ENCODE measurements around the gene RCHY1. TPM values are rescaled to one million over a fixed set of nuclear protein-coding genes. Genes with fewer than 3 reads are reported as not detected.

RCHY1 gene
- total RNA-seq (10 to 100 TPM; 33.6 to 37.0 TPM), total RNA-seq (24.6 to 75.4 (median 44.4) reads per million in 172 experiments)
- 24.4 TPM for polyA plus RNA-seq (2013, experiment 1 of 2)
- polyA plus RNA-seq (2013, experiment 2 of 2), result 38.2 TPM

GRCh38 chr4:75514131-75514948, at the start of gene RCHY1, which contains the start of gene THAP6:
Gene RCHY1 (minus strand): TSS chr4:75514403. CDS start chr4:75514286, 117 bp downstream.
Gene THAP6 (plus strand): TSS chr4:75514473. CDS start chr4:75515453, 980 bp downstream.
- H3K27me3 ChIP-seq (ENCODE audit: control insufficient read depth in 1 of 2, insufficient read depth in 2 of 2, low read length in 2 of 2), result no peaks in the 10 kb centered on the region
- TF ChIP-seq CTCF (IDR thresholded peaks at IDR 0.05), result no peak
- ChIA-PET POLR2A (interaction anchor here (0.7 to 3.6 kb wide), 23 partner anchors 8 to 1562 kb away, joined by 3 to 46 read pairs (median 4); partner anchors contain the start of genes CDKL2, G3BP2, NAAA and NUP54), CTCF (interaction anchor here (1.0 to 2.7 kb wide), 5 partner anchors 14 to 232 kb away, joined by 3 to 8 read pairs (median 3); partner anchors contain the start of gene USO1)
- H3K9me3 Mint-ChIP-seq, result no peaks in the 10 kb centered on the region
- no peak within 1 kb of the TSS for H3K4me3 Mint-ChIP-seq
- H3K9me3 ChIP-seq (ENCODE audit: control insufficient read depth in 1 of 2, insufficient read depth in 1 of 2, low read length in 2 of 2), result no peaks in the 10 kb centered on the region
- peaks cover 64% of the 10 kb centered on the region for H3K36me3 Mint-ChIP-seq (ENCODE audit: low read depth)
- peaks cover 40% of the 10 kb centered on the region for H3K4me1 Mint-ChIP-seq (ENCODE audit: low read depth)
- H3K27me3 Mint-ChIP-seq, result no peaks in the 10 kb centered on the region
- H3K27ac ChIP-seq (ENCODE audit: low read depth in 1 of 2, low read length in 2 of 2), result peak within 1 kb of the TSS; percentile 94 to 97
- H3K36me3 ChIP-seq (ENCODE audit: insufficient read depth, low read length), result peaks cover 31% of the 10 kb centered on the region
- H3K27ac Mint-ChIP-seq, result no peak within 1 kb of the TSS
- intact Hi-C loops (cut with DNase I, micrococcal nuclease), result loop anchor here (1.0 to 10.0 kb wide), 8 partner anchors 158 to 1640 kb away; partner anchors contain the start of genes G3BP2 (in 2 of the 2), CCNG2 (in 1 of the 2), NAAA (in 1 of the 2) and NUP54 (in 1 of the 2)
- ATAC-seq (ENCODE audit: poor library complexity), result peak; percentile 86
- peak; percentile 84 to 97 (median 88) for DNase-seq
- H3K4me1 ChIP-seq (ENCODE audit: insufficient read depth, low read length), result peaks cover 21% of the 10 kb centered on the region
- H3K4me3 ChIP-seq (ENCODE audit: low read length), result peak within 1 kb of the TSS; percentile 77

GRCh38 chr4:75561789-75562188, 47.6 kb upstream of the RCHY1 start:
- H3K27ac Mint-ChIP-seq, result no peak overlapping the region
- POLR2A ChIA-PET, result no interaction called here

More at GRCh38 chr4:75561789-75562188, 47.6 kb upstream of the RCHY1 start:
- H3K4me3 Mint-ChIP-seq, result no peak overlapping the region
- Histone ChIP-seq H3K4me1 (ENCODE audit: insufficient read depth, low read length) (no peaks in the 10 kb centered on the region), H3K9me3 (ENCODE audit: control insufficient read depth in 1 of 2, insufficient read depth in 1 of 2, low read length in 2 of 2) (no peaks in the 10 kb centered on the region), H3K36me3 (ENCODE audit: insufficient read depth, low read length) (no peaks in the 10 kb centered on the region), H3K27me3 (ENCODE audit: control insufficient read depth in 1 of 2, insufficient read depth in 2 of 2, low read length in 2 of 2) (no peaks in the 10 kb centered on the region), H3K4me3 (ENCODE audit: low read length) (no peak overlapping the region), H3K27ac (ENCODE audit: low read depth in 1 of 2, low read length in 2 of 2) (no peak overlapping the region)
- H3K27me3 Mint-ChIP-seq, result peaks cover 11% of the 10 kb centered on the region
- TF ChIP-seq CTCF (IDR thresholded peaks at IDR 0.05), result no peak
- CTCF ChIA-PET, result interaction anchor here (0.6 kb wide), 1 partner anchor 16 kb away, joined by 3 read pairs; no protein-coding TSS in a partner anchor
- H3K4me1 Mint-ChIP-seq (ENCODE audit: low read depth), result no peaks in the 10 kb centered on the region
- DNase-seq (no peak), ATAC-seq (ENCODE audit: poor library complexity) (no peak)
- no peaks in the 10 kb centered on the region for H3K9me3 Mint-ChIP-seq
- intact Hi-C loops (cut with DNase I, micrococcal nuclease), result no loop called here
- H3K36me3 Mint-ChIP-seq (ENCODE audit: low read depth), result no peaks in the 10 kb centered on the region

Measured in CD4-positive, alpha-beta T cell (primary cell).